ENCODE measurements around the gene CSNK1G1. TPM values are rescaled to one million over a fixed set of nuclear protein-coding genes. Genes with fewer than 3 reads are reported as not detected.
"Not testable (repeated sequence)": the region's sequence is repeated elsewhere in the genome, so short reads cannot be mapped to it uniquely, and the experiment has no call there.

CSNK1G1 gene
- total RNA-seq, 1 donor from 2014 or later: 19.9 TPM

GRCh38 chr15:64223882-64224281, 132.1 kb downstream of the CSNK1G1 start:
- H3K27me3 Mint-ChIP-seq: no peaks in the 10 kb centered on the region
- peaks cover 13% of the 10 kb centered on the region for H3K4me1 Mint-ChIP-seq (ENCODE audit: unreplicated experiment)
- no peak for DNase-seq (ENCODE audit: extremely low spot score, unreplicated experiment)
- H3K27ac Mint-ChIP-seq: no peak overlapping the region
- H3K4me3 Mint-ChIP-seq: no peak overlapping the region
- peaks cover 10% of the 10 kb centered on the region for H3K36me3 Mint-ChIP-seq
- TF ChIP-seq CTCF (conservative IDR thresholded peaks at IDR 0.05): no peak
- no peaks in the 10 kb centered on the region for H3K9me3 Mint-ChIP-seq

- Mint-ChIP-seq H3K9me3 (no peaks in the 10 kb centered on the region), H3K36me3 (peaks cover 10% of the 10 kb centered on the region), H3K4me3 (no peak overlapping the region), H3K27ac (no peak overlapping the region), H3K27me3 (no peaks in the 10 kb centered on the region), H3K4me1 (ENCODE audit: unreplicated experiment) (peaks cover 13% of the 10 kb centered on the region)
- no peak for DNase-seq (ENCODE audit: extremely low spot score, unreplicated experiment)
- TF ChIP-seq CTCF (conservative IDR thresholded peaks at IDR 0.05): no peak
Measured at GRCh38 chr15:64222573-64223366, 133.2 kb downstream of the CSNK1G1 start.

- H3K27me3 Mint-ChIP-seq; H3K27ac Mint-ChIP-seq; H3K4me3 Mint-ChIP-seq; H3K36me3 Mint-ChIP-seq; H3K9me3 Mint-ChIP-seq; DNase-seq (ENCODE audit: extremely low spot score, unreplicated experiment): not testable (repeated sequence)
- peaks cover 15% of the 10 kb centered on the region for H3K4me1 Mint-ChIP-seq (ENCODE audit: unreplicated experiment)
Measured at GRCh38 chr15:64221911-64222310, 134.1 kb downstream of the CSNK1G1 start.

GRCh38 chr15:64217429-64217750, 138.6 kb downstream of the CSNK1G1 start:
- H3K9me3 Mint-ChIP-seq; H3K4me1 Mint-ChIP-seq (ENCODE audit: unreplicated experiment); H3K27ac Mint-ChIP-seq; H3K27me3 Mint-ChIP-seq; DNase-seq (ENCODE audit: extremely low spot score, unreplicated experiment); H3K36me3 Mint-ChIP-seq; H3K4me3 Mint-ChIP-seq: not testable (repeated sequence)

- no peaks in the 10 kb centered on the region for H3K36me3 Mint-ChIP-seq
- H3K27me3 Mint-ChIP-seq: no peaks in the 10 kb centered on the region
- no peak for TF ChIP-seq CTCF (conservative IDR thresholded peaks at IDR 0.05)
- H3K4me1 Mint-ChIP-seq (ENCODE audit: unreplicated experiment): peaks cover 4% of the 10 kb centered on the region
- no peaks in the 10 kb centered on the region for H3K9me3 Mint-ChIP-seq
- no peak overlapping the region for H3K4me3 Mint-ChIP-seq
- no peak for DNase-seq (ENCODE audit: extremely low spot score, unreplicated experiment)
- peak overlapping the region; percentile 23 for H3K27ac Mint-ChIP-seq
Measured at GRCh38 chr15:64216730-64217428, 139.1 kb downstream of the CSNK1G1 start.

DNA sequence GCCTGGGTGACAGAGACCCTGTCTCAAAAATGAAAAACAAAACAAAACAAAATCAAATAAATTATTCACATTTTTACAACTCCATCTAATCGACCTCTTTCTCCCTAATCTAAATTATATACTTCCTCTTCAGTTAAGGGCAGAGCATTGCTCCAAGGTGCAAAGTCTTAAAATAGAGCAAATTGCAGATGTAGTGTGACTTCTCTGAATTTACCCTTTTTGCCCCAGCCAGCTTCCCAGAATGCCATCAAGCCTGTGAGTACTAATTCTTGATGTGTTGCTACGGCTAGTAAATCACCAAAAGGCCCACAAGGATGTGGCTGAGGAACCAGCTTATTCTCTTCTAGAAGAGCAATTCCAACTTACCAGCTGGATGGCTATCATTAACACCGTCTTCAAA, 139.8 kb downstream of the CSNK1G1 start:
- Mint-ChIP-seq H3K4me3 (no peak overlapping the region), H3K36me3 (no peaks in the 10 kb centered on the region)
- TF ChIP-seq CTCF (conservative IDR thresholded peaks at IDR 0.05): no peak

More for the DNA sequence above, 139.8 kb downstream of the CSNK1G1 start:
- Mint-ChIP-seq H3K9me3 (no peaks in the 10 kb centered on the region), H3K27ac (peak overlapping the region; percentile 23), H3K27me3 (no peaks in the 10 kb centered on the region), H3K4me1 (ENCODE audit: unreplicated experiment) (peaks cover 4% of the 10 kb centered on the region)
- DNase-seq (ENCODE audit: extremely low spot score, unreplicated experiment): no peak

Data from type B pancreatic cell (in vitro differentiated cells).